SU-DHL-6 (cell line): ENCODE results near the gene TMEM81.
A peak's percentile ranks its signal among the peaks of the same experiment; 100 is the strongest.

Experiments used
- H2AFZ ChIP-seq: fragments of 200-600 bp; sonication (generic); 2 replicates; pipeline ENCODE4 v1.6.1; 2014; ENCODE audit warnings: low read depth, mild to moderate bottlenecking, moderate library complexity, mixed read lengths, antibody characterized with exemption, low read length; ENCODE audit not compliant: severe bottlenecking
- H3F3A ChIP-seq: fragments of 200-600 bp; shearing (Covaris generic); 2 replicates; pipeline ENCODE4 v1.6.0; 2016; ENCODE audit warnings: antibody characterized with exemption, mild to moderate bottlenecking; ENCODE audit not compliant: insufficient read depth
- H3K27ac ChIP-seq: fragments of 200-600 bp; sonication (generic); 2 replicates; pipeline ENCODE4 v1.5.1; 2016; ENCODE audit warnings: low read depth, mild to moderate bottlenecking, low read length, moderate library complexity, mixed read lengths
- H3K27me3 ChIP-seq: fragments of 200-600 bp; sonication (generic), shearing (Covaris generic); 2 replicates; pipeline ENCODE4 v1.6.0; 2014; ENCODE audit warnings: mild to moderate bottlenecking, low read length
- H3K36me3 ChIP-seq: fragments of 200-600 bp; sonication (generic); 2 replicates; pipeline ENCODE4 v1.6.1; 2014; ENCODE audit warnings: mild to moderate bottlenecking, low read length, mixed read lengths
- H3K4me2 ChIP-seq: fragments of 300-600, 200-600 bp; shearing (Covaris generic), sonication (generic); 2 replicates; pipeline ENCODE4 v1.6.0; 2014; ENCODE audit warnings: low read length, low read depth, mild to moderate bottlenecking; ENCODE audit not compliant: poor library complexity, severe bottlenecking
- H3K4me3 ChIP-seq: fragments of 200-600 bp; sonication (generic); 2 replicates; pipeline ENCODE4 v1.5.1; 2014; ENCODE audit warnings: antibody characterized with exemption, low read length, mild to moderate bottlenecking, mixed read lengths; ENCODE audit not compliant: insufficient read depth, poor library complexity, severe bottlenecking
- H3K79me2 ChIP-seq: fragments of 200-600 bp; sonication (generic); 2 replicates; pipeline ENCODE4 v1.6.1; 2014; ENCODE audit warnings: mild to moderate bottlenecking, low read length, moderate library complexity; ENCODE audit not compliant: insufficient read depth
- H3K9ac ChIP-seq: fragments of 200-600 bp; sonication (generic); 2 replicates; pipeline ENCODE4 v1.7.0; 2014; ENCODE audit warnings: mild to moderate bottlenecking, low read length
- H3K9me2 ChIP-seq: fragments of 200-600 bp; sonication (generic); replicated peaks from 2 replicates; pipeline ENCODE4 v1.6.1; 2014; ENCODE audit warnings: low read length; ENCODE audit not compliant: insufficient read depth
- H3K9me3 ChIP-seq: fragments of 200-600 bp; sonication (generic); 2 replicates; pipeline ENCODE4 v1.6.1; 2014; ENCODE audit warnings: low read length, mixed read lengths; ENCODE audit not compliant: insufficient read depth
- H4K20me1 ChIP-seq: fragments of 200-600 bp; sonication (generic); 2 replicates; pipeline ENCODE4 v1.6.1; 2014; ENCODE audit warnings: low read depth, mild to moderate bottlenecking, antibody characterized with exemption, low read length, moderate library complexity, mixed read lengths
- EZH2phosphoT487 ChIP-seq: fragments of 200-600 bp; sonication (generic), shearing (Covaris generic); conservative IDR thresholded peaks from 2 replicates; pipeline ENCODE4 v1.6.1; 2018; ENCODE audit warnings: mild to moderate bottlenecking, antibody characterized with exemption, low read length, moderate library complexity, mixed read lengths
- TF ChIP-seq, protein P1 (sequence below): fragments of 200-600 bp; sonication (generic); IDR thresholded peaks from one replicate; pipeline ENCODE4 v1.5.1; 2017; ENCODE audit warnings: antibody characterized with exemption, mild to moderate bottlenecking, low read length, moderate library complexity; ENCODE audit not compliant: insufficient read depth, poor library complexity, severe bottlenecking

TMEM81 gene

DNA sequence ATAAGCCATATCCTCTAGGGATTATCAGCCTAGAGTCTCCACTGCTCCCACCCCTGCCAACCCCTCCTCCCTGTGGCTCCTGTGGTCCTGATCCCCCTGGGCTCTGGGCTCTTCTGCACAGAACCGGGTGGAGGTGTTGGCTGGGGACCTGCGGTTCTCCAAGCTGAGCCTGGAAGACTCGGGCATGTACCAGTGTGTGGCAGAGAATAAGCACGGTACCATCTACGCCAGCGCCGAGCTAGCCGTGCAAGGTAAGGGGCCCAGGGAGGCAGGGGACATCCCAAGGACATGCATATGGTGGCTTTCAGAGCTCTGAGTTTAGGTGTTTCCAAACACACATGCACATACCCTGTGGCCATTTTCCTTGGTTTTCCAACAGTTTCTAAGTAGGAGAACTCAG is 21.9 kb downstream of the TMEM81 start:
- H3K27me3 ChIP-seq = no peaks in the 10 kb centered on the region
- TF ChIP-seq, protein P1, sequence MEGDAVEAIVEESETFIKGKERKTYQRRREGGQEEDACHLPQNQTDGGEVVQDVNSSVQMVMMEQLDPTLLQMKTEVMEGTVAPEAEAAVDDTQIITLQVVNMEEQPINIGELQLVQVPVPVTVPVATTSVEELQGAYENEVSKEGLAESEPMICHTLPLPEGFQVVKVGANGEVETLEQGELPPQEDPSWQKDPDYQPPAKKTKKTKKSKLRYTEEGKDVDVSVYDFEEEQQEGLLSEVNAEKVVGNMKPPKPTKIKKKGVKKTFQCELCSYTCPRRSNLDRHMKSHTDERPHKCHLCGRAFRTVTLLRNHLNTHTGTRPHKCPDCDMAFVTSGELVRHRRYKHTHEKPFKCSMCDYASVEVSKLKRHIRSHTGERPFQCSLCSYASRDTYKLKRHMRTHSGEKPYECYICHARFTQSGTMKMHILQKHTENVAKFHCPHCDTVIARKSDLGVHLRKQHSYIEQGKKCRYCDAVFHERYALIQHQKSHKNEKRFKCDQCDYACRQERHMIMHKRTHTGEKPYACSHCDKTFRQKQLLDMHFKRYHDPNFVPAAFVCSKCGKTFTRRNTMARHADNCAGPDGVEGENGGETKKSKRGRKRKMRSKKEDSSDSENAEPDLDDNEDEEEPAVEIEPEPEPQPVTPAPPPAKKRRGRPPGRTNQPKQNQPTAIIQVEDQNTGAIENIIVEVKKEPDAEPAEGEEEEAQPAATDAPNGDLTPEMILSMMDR = no peak
- no peak for TF ChIP-seq EZH2phosphoT487
- H2AFZ ChIP-seq = no peak overlapping the region
- H3K79me2 ChIP-seq = no peaks in the 10 kb centered on the region
- H3K4me3 ChIP-seq = no peak overlapping the region
- no peaks in the 10 kb centered on the region for H3K36me3 ChIP-seq
- no peaks in the 10 kb centered on the region for H4K20me1 ChIP-seq
- H3K9ac ChIP-seq = no peak overlapping the region
- no peaks in the 10 kb centered on the region for H3K9me2 ChIP-seq
- no peaks in the 10 kb centered on the region for H3F3A ChIP-seq
- H3K27ac ChIP-seq = no peak overlapping the region
- no peak overlapping the region for H3K4me2 ChIP-seq
- no peaks in the 10 kb centered on the region for H3K9me3 ChIP-seq

DNA sequence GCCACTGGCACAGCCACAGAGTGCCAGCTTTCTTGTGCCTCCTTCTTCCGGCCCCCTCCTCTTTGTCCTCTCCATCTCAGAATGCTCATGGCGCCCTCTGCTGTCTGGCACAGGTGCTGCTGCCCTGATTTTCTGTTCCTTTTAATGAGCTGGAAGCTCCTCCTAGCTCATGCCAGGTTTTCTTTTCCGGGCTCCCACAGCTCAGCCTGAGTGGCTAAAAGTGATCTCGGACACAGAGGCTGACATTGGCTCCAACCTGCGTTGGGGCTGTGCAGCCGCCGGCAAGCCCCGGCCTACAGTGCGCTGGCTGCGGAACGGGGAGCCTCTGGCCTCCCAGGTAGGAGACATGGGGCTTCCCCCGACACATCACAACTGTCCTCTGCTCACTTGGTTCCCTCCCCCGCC is 22.6 kb downstream of the TMEM81 start:
- Histone ChIP-seq H2AFZ (no peak overlapping the region), H3K79me2 (no peaks in the 10 kb centered on the region), H3F3A (no peaks in the 10 kb centered on the region), H4K20me1 (no peaks in the 10 kb centered on the region), H3K4me3 (no peak overlapping the region), H3K36me3 (no peaks in the 10 kb centered on the region), H3K9me2 (no peaks in the 10 kb centered on the region), H3K27me3 (no peaks in the 10 kb centered on the region), H3K4me2 (no peak overlapping the region), H3K9me3 (no peaks in the 10 kb centered on the region), H3K27ac (no peak overlapping the region), H3K9ac (no peak overlapping the region)
- no peak for TF ChIP-seq EZH2phosphoT487
- TF ChIP-seq, protein P1 = peak; percentile 91

DNA sequence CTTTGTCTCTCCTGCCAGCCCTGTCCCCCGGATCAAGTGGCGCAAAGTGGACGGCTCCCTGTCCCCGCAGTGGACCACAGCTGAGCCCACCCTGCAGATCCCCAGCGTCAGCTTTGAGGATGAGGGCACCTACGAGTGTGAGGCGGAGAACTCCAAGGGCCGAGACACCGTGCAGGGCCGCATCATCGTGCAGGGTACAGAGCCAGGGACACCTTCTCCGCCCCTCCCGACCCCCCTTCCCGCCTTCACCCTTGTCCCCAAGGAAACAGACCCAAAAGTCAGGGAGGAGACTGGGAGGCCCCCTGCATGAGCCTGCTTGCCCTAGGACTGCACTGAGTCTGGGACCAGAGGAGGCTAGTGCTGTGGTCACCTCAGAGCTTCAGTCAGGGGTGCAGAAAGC is 23.0 kb downstream of the TMEM81 start:
- no peak overlapping the region for H3K4me3 ChIP-seq
- H3K9ac ChIP-seq = no peak overlapping the region
- no peak overlapping the region for H2AFZ ChIP-seq
- no peaks in the 10 kb centered on the region for H3K79me2 ChIP-seq
- no peak overlapping the region for H3K27ac ChIP-seq
- no peak overlapping the region for H3K4me2 ChIP-seq
- no peaks in the 10 kb centered on the region for H3K27me3 ChIP-seq
- TF ChIP-seq EZH2phosphoT487 = no peak
- TF ChIP-seq, protein P1 = no peak
- H3K9me3 ChIP-seq = no peaks in the 10 kb centered on the region
- no peaks in the 10 kb centered on the region for H3F3A ChIP-seq
- H3K36me3 ChIP-seq = no peaks in the 10 kb centered on the region
- H4K20me1 ChIP-seq = no peaks in the 10 kb centered on the region
- no peaks in the 10 kb centered on the region for H3K9me2 ChIP-seq
